Sciatic nerve (tissue), 2 donors: ENCODE measurements around the gene EIF1AD. TPM values are rescaled to one million over a fixed set of nuclear protein-coding genes. Genes with fewer than 3 reads are reported as not detected.
A peak's percentile ranks its signal among the peaks of the same experiment; 100 is the strongest.

Experiments used
- ATAC-seq: fragments of 200-7000 bp; cut with Tn5 transposase; one replicate; pipeline ENCODE4 v1.9.1; 2020; ENCODE audit warnings: mild to moderate bottlenecking, moderate library complexity
- DNase-seq: peaks from one replicate; pipeline ENCODE4 v3.0.0-alpha.2; 2020; ENCODE audit warnings: low spot score
- intact Hi-C: fragments of 100-400 bp; cut with DNase I; formaldehyde crosslinking; loops from one replicate; pipeline ENCODE4 v1.14.2; 2022
- total RNA-seq: library from RNA; stranded (reverse); fragmentation: NEBNext Ultra II Directional; extraction: Animal tissue kit (Norgen Biotek cat#: 25700); gene quantifications from one replicate; pipeline ENCODE4 v1.2.1, GENCODE V29; 2021
- donor health status: DM: no; HTN: no; CAD: no.
- donor health status: DM: no; HTN: no; CAD: no.

The EIF1AD gene
- total RNA-seq, 1 donor from 2014 or later = 24.7 TPM

- DNase-seq (no peak), ATAC-seq (no peak)
- intact Hi-C loops = no loop called here
Observed at GRCh38 chr11:65977621-65978390, 24.2 kb downstream of the EIF1AD start.

GRCh38 chr11:65976216-65977176 lies 25.5 kb downstream of the EIF1AD start:
- DNase-seq = no peak
- intact Hi-C loops = no loop called here
- peak; percentile 17 for ATAC-seq

GRCh38 chr11:65975771-65976170 lies 26.2 kb downstream of the EIF1AD start:
- intact Hi-C loops = no loop called here
- ATAC-seq (no peak), DNase-seq (no peak)

- no peak for ATAC-seq
- DNase-seq = no peak
- intact Hi-C loops = no loop called here
Observed at GRCh38 chr11:65973439-65974110, 28.4 kb downstream of the EIF1AD start.

GRCh38 chr11:65972116-65972515 lies 29.8 kb downstream of the EIF1AD start:
- intact Hi-C loops = no loop called here
- DNase-seq = no peak
- no peak for ATAC-seq

- no peak for DNase-seq
- no peak for ATAC-seq
- intact Hi-C loops = no loop called here
Observed at GRCh38 chr11:65968600-65969482, 33.1 kb downstream of the EIF1AD start.

GRCh38 chr11:65967329-65967934 lies 34.5 kb downstream of the EIF1AD start:
- ATAC-seq (no peak), DNase-seq (no peak)
- intact Hi-C loops = no loop called here

- intact Hi-C loops = no loop called here
- DNase-seq (no peak), ATAC-seq (no peak)
Observed at GRCh38 chr11:65965986-65966762, 35.8 kb downstream of the EIF1AD start.

- intact Hi-C loops = no loop called here
- ATAC-seq (no peak), DNase-seq (no peak)
Observed at GRCh38 chr11:65964906-65965305, 37.1 kb downstream of the EIF1AD start.

GRCh38 chr11:65962141-65962564 lies 39.8 kb downstream of the EIF1AD start:
- intact Hi-C loops = no loop called here
- ATAC-seq = no peak

GRCh38 chr11:65961267-65962140 lies 40.5 kb downstream of the EIF1AD start, which contains the start of gene SART1:
Gene SART1, plus strand, starts transcription at chr11:65961734. Its CDS starts 47 bp downstream, at chr11:65961781.
- peak; percentile 98 for DNase-seq
- intact Hi-C loops = no loop called here
- ATAC-seq = peak; percentile 99

More at GRCh38 chr11:65962141-65962564, 39.8 kb downstream of the EIF1AD start:
- no peak for DNase-seq

GRCh38 chr11:65960824-65961266 lies 41.1 kb downstream of the EIF1AD start:
- intact Hi-C loops = no loop called here
- ATAC-seq (peak; percentile 22), DNase-seq (no peak)

- intact Hi-C loops = no loop called here
- no peak for ATAC-seq
- no peak for DNase-seq
Observed at GRCh38 chr11:65958774-65959420, 43.1 kb downstream of the EIF1AD start.

- no peak for DNase-seq
- no peak for ATAC-seq
- intact Hi-C loops = no loop called here
Observed at GRCh38 chr11:65958291-65958690, 43.7 kb downstream of the EIF1AD start.

GRCh38 chr11:65954771-65955170 lies 47.2 kb downstream of the EIF1AD start:
- intact Hi-C loops = no loop called here
- ATAC-seq = no peak
- DNase-seq = no peak

- intact Hi-C loops = no loop called here
- no peak for ATAC-seq
- DNase-seq = no peak
Observed at GRCh38 chr11:65953471-65953870, 48.5 kb downstream of the EIF1AD start.
